Jurkat, Clone E6-1 (cell line): ENCODE data around the gene FOXO6.
A peak's percentile ranks its signal among the peaks of the same experiment; 100 is the strongest.

Experiments
- DNase-seq: peaks from one replicate; pipeline ENCODE4 v3.0.0-alpha.2; 2011; ENCODE audit warnings: low read depth, low spot score
- H3K4me3 ChIP-seq: 2 replicates; pipeline ENCODE4 v1.5.1; 2011; ENCODE audit warnings: mild to moderate bottlenecking, low read length, control low read depth, moderate library complexity

FOXO6 gene

DNA sequence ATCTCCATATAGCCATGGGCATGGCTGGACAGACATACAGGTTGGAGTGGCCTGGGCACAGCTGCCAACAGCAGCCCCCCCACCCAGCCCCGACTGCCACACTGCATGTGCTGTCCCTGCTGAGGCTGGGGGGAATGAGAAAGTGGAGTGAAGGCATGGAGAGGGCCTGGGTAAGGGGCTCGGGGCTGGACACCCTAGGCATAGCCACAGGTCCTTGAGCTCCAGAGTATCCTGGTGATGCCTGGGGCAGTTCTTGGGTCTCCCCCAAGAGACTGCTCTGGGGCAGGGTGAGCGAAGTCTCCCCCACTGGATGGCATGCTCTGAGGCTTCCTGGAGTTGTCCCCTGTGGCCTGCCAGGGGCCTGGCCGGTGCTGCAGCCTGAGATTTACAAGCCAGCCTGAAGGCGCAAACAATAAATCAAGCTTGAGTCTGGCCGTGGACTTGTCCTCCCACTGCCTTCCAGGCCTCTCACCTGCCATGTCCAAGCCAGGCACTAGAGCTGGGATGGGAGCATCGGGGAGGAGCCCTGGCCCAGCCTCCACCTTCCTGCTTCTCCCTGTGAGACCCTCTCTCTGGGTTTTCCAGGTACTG, 53.6 kb downstream of the FOXO6 start:
- H3K4me3 ChIP-seq = no peak overlapping the region
- no peak for DNase-seq

DNA sequence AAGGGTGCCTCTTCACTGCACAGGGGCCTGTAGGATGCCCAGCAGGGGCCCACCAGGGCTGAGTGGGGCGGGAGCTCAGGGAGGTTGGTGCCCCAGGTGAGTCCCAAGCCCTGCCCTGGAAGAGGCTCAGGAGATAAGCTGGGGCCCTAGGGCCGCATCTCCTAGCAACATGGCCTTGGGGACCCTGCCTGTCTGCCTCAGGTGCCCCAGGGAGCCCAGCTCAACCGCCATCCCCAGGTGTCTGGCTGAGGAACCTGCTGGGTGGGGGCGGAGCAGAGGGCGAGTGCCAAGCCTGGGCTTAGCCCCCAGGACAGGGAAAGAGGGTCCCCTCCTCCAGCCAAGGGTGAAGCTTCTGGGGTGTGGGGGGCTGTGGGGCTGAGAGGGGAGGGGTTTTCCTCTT, 54.8 kb downstream of the FOXO6 start:
- H3K4me3 ChIP-seq = no peak overlapping the region
- no peak for DNase-seq

DNA sequence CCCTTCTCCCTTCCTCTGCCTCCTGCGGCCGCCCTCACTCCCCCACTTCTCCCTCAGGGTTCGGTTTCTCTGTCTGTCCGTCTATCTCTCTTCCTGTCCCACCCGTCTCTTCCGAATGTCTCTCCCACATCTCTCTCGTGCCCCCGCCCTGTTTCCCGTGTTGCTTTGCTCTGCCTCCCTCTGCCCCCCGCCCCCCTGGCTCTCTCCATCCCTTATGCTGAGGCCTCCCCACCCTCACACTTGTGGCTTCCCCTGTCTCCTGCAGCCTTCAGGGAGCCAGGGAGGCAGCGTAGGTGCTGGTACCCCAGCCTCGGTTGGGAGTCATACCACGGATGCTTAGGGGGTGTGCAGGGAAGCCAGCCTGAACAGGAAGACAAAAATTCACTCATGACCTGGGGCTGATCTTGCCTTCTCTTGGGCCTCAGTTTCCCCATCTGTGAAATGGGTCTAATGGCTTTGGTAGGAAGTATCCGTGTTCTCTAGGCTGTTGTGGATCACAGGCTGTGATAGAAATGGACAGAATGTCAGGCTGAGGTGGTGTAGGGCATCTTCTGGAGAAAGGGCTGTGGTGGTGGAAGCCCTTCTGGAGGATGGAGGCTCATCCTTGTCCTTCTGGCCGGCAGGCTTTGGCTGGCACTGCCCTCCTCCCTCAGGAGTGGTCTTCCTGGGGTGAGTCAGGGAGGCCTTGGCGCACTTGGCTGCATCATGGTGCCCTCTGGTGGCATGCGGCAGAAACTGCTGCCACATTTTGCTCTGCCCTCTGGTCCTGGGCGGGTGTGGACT, 55.5 kb downstream of the FOXO6 start:
- H3K4me3 ChIP-seq = no peak overlapping the region
- DNase-seq = peak; percentile 21

DNA sequence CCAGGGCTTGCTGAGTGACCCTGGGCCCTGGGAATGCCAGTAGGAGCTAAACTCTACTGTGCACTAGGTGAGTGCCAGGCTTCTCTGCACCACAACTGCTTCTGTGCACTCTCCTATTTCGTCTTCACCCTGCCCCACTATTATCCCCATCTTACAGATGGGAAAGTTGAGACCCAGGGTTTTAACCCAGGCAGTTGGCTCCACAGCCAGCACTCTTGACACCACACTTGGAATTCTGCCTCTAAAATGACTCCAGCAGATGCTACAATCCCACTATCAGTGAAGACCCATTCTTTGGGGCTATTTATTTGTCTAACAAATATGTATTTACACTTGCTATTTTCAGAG, 56.1 kb downstream of the FOXO6 start:
- no peak for DNase-seq
- no peak overlapping the region for H3K4me3 ChIP-seq

DNA sequence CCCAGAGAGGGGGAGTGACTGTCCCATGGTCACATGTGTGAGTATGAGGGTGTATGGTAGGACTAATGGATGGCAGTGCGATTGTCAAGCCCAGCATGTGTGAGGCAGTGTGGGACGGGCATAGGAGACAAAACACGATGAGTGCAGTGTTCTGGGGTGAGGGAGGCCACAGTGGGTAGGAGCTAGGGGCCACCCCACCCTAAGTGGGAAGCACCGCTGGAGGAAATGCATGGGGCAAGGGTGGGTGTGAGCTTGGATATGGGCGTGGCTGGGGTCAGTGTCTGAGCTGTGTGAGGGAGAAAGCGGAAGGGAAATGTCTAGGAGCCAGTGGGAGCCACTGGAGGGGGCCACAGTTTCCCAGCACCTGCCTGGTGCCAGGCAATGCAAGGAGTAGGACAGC, 56.5 kb downstream of the FOXO6 start:
- no peak overlapping the region for H3K4me3 ChIP-seq
- no peak for DNase-seq

DNA sequence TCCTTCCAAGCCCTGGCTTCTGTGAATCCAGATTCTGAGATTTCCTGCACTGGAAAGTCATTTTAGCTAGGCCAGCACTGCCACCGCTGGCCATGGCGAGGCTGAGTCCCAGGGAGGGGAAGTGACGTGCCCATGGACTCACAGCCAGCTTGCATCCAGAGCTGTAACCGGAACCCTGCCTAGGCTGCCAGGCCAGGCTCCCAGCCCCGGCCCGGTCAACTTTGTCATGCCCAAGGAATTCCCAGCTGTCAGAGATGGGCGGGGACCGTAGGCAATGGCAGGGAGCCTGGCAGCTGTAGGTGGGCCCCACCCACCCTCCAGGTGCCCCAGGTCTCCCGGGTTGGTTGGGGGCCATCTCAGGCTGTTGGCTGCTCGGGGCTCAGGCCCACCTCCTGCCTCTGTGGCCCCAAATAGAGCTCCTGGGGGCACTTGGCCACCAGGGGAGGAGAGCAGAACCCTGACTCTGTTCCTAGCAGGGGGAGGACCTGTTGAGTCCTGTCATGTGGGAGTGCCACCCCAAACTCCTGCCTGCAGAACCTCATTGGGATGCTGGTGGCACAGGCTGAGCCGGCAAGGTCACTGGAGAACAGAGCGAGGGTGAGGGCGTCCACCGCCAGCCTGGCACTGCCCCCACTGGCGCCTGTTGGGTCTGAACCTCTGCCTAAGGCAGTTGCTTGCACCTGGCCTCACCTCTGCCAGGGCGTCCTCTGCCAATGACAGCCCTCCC, 57.8 kb downstream of the FOXO6 start:
- no peak overlapping the region for H3K4me3 ChIP-seq
- no peak for DNase-seq

DNA sequence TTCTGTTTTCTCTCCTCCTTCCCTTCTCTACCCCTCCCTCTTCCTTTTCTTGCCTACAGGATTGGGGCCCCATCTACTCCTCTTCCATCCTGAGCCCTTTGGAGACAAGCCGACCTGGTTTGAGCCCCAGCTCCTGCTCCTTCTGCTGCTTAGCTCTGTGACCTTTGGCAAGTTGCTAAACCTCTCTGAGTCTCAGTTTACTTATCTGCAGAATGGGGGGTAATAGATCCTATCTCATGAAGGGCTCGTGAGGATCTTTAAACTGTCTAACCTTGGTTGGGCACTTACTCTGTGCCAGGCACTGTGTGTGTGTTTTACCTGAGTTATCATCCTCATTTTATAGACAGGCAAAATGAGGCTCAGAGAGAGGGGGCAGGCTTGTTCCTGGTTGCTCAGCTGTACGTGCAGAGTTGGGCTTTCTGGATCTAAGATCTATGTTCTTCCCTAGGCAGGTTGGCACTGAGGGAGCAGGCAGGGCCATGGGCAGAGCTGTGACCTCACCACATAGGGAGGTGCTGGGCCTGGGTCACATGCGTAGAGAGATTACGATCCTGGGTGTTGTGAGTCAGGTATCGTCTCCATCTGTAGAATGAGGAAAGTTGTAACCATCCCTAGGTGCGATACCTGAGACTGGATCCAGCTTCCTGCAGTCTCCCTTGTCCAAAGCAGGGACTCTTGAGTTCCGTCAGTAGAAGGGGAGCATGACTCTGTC, 58.5 kb downstream of the FOXO6 start:
- no peak overlapping the region for H3K4me3 ChIP-seq
- DNase-seq = no peak

DNA sequence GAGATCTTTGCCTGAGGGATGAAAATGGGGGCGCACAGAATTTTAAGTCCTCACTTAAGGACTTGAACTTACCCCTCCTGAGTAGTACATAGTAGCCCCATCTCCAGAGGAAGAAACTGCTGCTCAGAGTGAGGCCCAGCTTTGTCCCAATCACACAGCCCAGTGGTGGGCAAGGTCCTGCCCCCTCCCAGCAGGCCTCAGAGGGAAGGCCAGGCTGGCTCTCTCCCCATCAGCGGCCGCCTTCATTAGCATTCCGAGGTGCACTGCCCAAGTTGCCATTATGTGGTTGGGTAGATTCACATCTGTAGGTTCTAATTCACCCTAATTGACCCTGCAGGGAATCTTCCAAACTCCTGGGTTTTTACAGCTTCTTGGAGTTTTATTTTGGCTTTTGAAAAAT, 59.1 kb downstream of the FOXO6 start:
- no peak overlapping the region for H3K4me3 ChIP-seq
- no peak for DNase-seq

DNA sequence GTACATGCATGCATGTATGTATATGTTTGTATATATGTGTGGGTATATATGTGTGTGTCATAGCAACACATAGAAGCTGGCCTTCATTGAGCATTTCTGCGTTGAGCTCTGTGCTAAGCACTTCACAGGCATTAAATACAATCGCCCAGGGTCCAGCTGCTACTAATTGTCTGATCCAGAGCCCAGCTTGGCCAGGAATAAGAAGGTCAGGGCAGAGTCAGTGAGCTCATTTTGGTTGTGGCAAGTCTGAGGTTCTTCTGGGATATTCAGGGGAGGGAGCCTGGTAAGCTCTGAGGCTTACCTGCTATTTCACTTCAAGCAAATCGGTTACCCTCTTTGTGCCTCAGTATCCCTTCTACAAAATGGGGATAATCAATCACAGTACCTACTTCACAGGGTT, 59.6 kb downstream of the FOXO6 start:
- no peak for DNase-seq
- H3K4me3 ChIP-seq = no peak overlapping the region

DNA sequence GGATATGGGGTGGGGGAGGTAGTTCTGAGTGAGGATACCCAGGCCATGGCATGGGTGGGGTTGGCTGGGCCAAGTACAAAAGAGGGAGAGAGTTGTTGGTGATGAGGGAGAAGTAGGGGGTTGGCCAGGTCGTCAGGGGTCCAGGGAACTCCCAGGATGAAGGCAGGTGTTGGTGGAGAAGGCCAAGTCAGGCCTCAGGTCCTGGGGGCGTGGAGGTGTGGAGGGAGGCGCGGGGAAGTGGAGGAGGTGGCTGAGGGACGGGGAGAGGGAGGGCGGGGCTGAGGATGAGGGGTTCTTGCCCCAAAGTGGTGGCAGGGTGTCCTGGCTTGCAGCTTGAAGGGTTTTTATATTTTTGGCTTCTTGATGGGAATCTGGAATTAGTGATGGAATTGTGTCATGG, 61.1 kb downstream of the FOXO6 start:
- H3K4me3 ChIP-seq = no peak overlapping the region
- DNase-seq = no peak

DNA sequence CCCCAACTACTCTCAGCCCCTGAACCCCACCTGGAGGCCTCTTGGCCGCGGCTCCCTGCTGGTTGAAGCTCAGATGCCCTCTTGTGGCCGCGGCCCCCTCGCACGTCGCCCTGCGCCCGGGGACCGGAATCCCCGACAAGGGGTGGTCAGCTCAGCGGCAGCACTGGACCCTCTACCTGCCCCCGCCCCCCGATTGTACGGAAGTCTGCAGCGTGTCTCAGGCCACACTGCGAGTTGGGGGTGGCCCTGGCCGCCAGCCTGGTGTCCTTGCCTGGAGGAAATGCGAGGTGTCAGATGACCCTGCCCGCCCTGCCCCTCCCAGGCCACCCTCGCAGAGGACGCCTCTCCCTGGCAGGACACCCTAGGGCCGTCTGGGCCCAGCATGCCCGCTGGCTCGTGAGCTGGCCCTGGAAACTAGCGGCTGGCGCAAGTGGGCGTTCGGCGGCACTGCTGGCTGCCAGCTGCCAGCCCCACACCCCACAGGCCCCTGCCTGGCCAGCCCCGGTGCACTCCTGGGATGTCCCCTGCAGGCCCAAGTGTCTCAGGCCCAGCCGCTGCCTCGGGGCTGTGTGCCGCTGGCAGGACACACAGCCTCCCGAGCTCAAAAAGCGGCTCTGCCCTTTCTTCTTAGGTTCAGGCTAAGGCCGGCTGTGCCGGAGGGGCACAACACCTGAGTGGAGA, 62.4 kb downstream of the FOXO6 start:
- DNase-seq = no peak
- no peak overlapping the region for H3K4me3 ChIP-seq

DNA sequence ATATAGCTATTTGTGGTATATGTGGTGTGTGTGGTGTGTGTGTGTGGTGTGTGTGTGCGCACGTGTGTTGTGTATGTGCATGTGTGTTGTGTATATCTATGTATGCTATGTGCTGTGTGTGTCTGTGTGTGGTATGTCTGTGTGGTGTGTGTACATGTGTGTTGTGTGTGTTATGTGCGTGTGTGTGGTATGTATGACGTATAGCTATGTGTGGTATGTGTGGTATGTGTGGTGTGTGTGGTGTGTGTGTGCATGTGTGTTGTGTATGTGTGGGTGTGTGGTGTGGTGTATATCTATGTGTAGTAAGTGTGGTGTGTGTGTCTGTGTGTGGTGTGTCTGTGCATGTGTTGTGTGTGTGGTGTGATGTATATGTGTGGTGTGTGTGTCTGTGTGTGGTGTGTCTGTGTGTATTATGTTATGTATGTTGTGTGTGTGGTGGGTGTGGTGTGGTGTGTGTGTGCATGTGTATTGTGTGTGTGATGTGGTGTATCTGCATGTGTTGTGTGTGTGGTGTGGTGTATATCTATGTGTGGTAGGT, 63.4 kb downstream of the FOXO6 start:
- no peak for DNase-seq
- no peak overlapping the region for H3K4me3 ChIP-seq

DNA sequence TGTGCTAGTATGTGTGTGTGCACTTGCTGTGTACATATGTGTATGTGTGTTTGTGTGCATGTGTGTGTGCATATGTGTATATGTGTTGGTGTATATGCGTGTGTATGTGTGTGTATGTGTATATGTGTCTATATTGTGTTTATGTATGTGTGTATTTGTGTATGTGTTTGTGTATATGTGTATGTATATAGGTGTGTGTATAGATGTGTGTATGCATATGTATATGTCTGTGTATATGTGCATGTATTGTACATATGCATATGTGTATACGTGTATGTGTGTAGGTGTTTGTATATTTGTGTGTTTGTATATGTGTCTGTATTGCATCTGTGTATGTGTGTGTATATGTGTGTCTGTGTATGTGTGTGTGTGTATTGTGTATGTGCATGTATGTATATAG, 64.1 kb downstream of the FOXO6 start:
- no peak for DNase-seq
- H3K4me3 ChIP-seq = no peak overlapping the region

DNA sequence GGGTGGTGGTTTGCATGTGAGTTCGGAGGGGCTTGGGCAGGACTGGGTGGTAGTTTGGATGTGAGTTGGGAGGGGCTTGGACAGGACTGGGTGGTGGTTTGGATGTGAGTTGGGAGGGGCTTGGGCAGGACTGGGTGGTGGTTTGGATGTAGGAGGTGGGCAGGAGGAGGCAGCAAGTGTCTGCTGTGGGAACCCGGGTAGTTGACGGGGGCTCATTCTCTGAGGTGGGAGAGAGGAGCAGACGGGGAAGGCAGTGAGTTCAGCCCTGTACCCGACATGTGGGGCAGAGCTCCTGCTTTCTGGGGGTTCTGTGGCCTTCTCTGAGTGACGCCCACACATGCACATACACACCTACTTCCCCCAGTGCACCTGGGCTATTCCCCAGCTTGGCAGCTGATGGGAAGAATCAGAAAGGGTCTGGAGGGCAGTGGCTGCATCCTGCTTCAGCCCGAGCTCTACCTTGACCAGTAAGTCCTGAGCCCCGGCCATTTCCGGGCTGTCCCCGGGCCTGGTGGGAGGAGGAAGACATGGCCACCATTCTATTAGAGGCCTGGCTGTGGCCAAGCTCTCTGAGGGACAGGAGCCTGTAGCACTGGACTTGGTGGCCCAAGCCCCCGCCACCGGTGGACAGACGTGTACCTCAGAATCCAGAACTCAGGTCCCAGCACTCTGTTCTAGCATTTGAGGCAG, 65.1 kb downstream of the FOXO6 start:
- DNase-seq = no peak
- no peak overlapping the region for H3K4me3 ChIP-seq

DNA sequence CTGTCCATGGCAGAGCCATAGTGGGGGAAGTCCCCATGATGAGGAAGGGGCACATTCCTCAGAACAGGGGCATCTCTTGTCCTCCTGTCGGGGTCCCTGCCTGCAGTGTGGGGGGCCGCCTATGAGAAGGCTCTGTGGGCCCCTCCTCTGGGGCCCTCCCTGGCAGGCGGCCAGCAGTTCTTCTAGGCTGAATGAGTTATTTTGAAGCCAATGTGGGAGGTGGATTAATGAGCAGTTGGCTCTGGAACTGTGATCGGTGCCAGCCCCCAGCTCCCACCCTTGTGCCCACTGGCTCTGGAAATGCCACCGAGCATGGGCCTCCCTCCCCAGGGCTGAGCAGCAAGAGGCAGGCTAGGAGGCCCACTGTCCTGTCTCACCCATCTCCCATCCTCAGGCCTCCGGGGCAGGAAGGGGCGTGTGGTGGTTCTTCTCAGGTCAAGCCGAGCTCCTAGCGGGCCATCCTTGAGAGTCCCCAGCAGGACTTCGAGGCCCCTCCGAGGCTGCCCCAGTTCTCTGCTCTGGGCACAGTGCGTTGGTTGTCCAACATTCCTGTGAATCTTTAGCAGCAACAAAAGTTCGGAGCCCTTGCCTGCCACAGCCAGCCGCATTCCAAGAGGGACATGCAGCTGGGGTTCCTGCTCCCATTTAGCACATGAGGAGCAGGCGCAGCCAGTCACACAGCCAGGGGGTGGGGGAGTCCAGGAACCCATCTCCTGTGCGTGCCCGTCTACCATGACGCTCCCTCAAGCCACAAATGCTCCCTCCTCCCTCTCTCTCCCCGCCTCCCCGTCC, 66.1 kb downstream of the FOXO6 start:
- no peak overlapping the region for H3K4me3 ChIP-seq
- DNase-seq = no peak

DNA sequence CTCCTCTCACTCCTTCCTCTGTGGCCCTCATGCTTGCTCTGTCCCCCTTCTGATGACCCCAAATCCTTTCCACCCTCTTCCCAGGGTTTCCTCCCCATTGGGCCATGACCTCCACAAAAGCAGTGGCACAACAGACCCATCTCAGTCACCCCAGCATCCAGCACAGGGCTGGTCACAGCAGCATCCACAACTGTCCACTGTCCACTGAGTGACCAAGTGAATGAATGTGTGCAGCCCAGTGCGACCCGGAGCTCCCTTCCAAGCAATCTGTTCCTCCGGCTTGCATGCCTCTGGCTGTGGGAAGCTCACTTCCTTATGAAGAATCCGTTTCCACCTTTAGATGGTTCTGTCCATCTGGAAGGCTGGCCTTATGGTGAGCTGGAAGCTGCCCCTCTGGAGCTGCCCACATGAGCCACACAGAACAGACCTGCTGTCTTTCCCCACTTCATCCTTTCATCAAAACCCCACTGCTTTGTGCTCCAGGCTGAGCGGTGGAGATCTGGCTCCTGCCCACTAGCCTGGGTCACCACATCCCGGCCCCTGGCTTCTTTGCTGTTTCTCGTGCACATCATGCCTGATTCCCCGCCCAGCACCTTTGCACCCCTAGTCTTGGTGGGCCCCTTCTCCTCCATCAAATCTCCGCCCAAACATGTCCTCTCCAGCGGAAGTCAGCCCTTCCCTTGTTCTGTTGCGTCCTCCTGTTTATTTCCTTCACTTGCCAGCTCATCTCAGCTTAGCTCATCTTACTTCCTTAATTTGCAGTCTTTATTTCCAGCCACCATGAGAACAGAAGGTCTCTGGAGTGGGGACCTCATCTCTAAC, 66.9 kb downstream of the FOXO6 start:
- no peak for DNase-seq
- H3K4me3 ChIP-seq = no peak overlapping the region
